ENCODE results near the gene NOTCH2.

DNA sequence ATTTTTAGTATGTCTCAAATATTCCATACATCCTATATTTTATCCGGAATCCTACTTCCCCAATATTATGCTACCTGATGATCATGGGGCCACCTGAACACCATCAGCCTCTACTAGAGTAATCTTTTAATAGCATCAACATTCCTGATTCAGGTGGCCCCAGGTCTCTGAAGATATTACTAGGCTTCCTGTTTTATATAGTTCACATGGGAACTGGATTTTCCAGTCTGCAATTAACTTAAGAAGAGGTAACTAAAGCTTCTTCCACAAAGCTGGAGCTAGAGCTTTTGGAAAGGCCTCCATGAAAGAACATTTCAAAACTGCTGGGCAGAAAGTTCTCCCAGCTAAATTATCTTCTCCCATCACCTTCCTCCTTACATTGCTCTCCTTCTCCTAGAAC lies 100.9 kb downstream of the NOTCH2 start:
- no peak for TF ChIP-seq ARNT (IDR thresholded peaks at IDR 0.05)
- TF ChIP-seq ZFX (CRISPR knock-in tag; IDR thresholded peaks at IDR 0.05) = no peak
- no peak for TF ChIP-seq BRD9 (IDR thresholded peaks at IDR 0.05; ENCODE audit: low read depth, partially characterized antibody)

All from K562 (cell line).